MM.1S (cell line): ENCODE data around the gene SLC25A4.

ENCODE experiments used
- CTCF ChIP-seq: fragments of 300-600 bp; sonication (generic); IDR thresholded peaks from 2 replicates; pipeline ENCODE4 v1.5.1; 2016; ENCODE audit warnings: antibody characterized with exemption, low read length, mixed read lengths
- EZH2 ChIP-seq: fragments of 300-600 bp; sonication (generic); optimal IDR thresholded peaks from 2 replicates; pipeline ENCODE3; 2017; ENCODE audit warnings: low read depth, mild to moderate bottlenecking, antibody characterized with exemption, low read length, mixed read lengths
- EZH2phosphoT487 ChIP-seq: fragments of 300-600 bp; sonication (generic); IDR thresholded peaks from 2 replicates; pipeline ENCODE4 v1.6.1; 2018; ENCODE audit warnings: antibody characterized with exemption, low read length

GRCh38 chr4:185108669-185109068 is 34.4 kb upstream of the SLC25A4 start:
- TF ChIP-seq CTCF (no peak), EZH2 (no peak), EZH2phosphoT487 (no peak)
